Kidney epithelial cell (primary cell): ENCODE results near the gene OSTF1. TPM values are rescaled to one million over a fixed set of nuclear protein-coding genes. Genes with fewer than 3 reads are reported as not detected.

Source experiments
- DNase-seq: peaks from one replicate; pipeline ENCODE4 v3.0.0-alpha.2; 2010; ENCODE audit warnings: low read depth
- H3K27me3 ChIP-seq: 2 replicates; pipeline ENCODE4 v1.6.0; 2011; ENCODE audit warnings: low read length; ENCODE audit not compliant: control insufficient read depth, insufficient read depth
- H3K36me3 ChIP-seq: 2 replicates; pipeline ENCODE4 v1.5.1; 2011; ENCODE audit warnings: low read length; ENCODE audit not compliant: control insufficient read depth, insufficient read depth
- H3K4me3 ChIP-seq: 2 replicates; pipeline ENCODE4 v1.5.1; 2011; ENCODE audit warnings: low read depth, mild to moderate bottlenecking, control low read depth, low read length
- CTCF ChIP-seq: IDR thresholded peaks from 2 replicates; pipeline ENCODE4 v1.5.1; 2011; ENCODE audit warnings: mild to moderate bottlenecking, moderate library complexity, low read length, control low read depth, inconsistent platforms; ENCODE audit not compliant: insufficient read depth, poor library complexity, severe bottlenecking
- total RNA-seq: library from RNA; depleted of rRNA; stranded (reverse); fragments of >200 nt; gene quantifications from 2 replicates; pipeline ENCODE4 v1.2.3, GENCODE V29; 2015

Gene OSTF1
- total RNA-seq, 1 donor from 2014 or later, result 12.3 TPM

- no peak for DNase-seq
- H3K4me3 ChIP-seq, result no peak overlapping the region
- no peaks in the 10 kb centered on the region for H3K27me3 ChIP-seq
- TF ChIP-seq CTCF, result no peak
- no peaks in the 10 kb centered on the region for H3K36me3 ChIP-seq
Measured at GRCh38 chr9:75071530-75072122, 16.7 kb upstream of the OSTF1 start.

- Histone ChIP-seq H3K27me3 (no peaks in the 10 kb centered on the region), H3K4me3 (no peak overlapping the region), H3K36me3 (no peaks in the 10 kb centered on the region)
- no peak for DNase-seq
- TF ChIP-seq CTCF, result no peak
Measured at GRCh38 chr9:75072895-75073294, 15.4 kb upstream of the OSTF1 start.

GRCh38 chr9:75081632-75082031, 6.7 kb upstream of the OSTF1 start:
- TF ChIP-seq CTCF, result no peak
- Histone ChIP-seq H3K27me3 (no peaks in the 10 kb centered on the region), H3K36me3 (no peaks in the 10 kb centered on the region), H3K4me3 (no peak overlapping the region)
- DNase-seq, result no peak

GRCh38 chr9:75083188-75083970, 4.9 kb upstream of the OSTF1 start:
- no peaks in the 10 kb centered on the region for H3K36me3 ChIP-seq
- DNase-seq, result no peak
- H3K27me3 ChIP-seq, result no peaks in the 10 kb centered on the region
- no peak for TF ChIP-seq CTCF
- no peak overlapping the region for H3K4me3 ChIP-seq

- H3K4me3 ChIP-seq, result no peak overlapping the region
- TF ChIP-seq CTCF, result no peak
- H3K27me3 ChIP-seq, result no peaks in the 10 kb centered on the region
- DNase-seq, result no peak
- no peaks in the 10 kb centered on the region for H3K36me3 ChIP-seq
Measured at GRCh38 chr9:75084081-75084672, 4.1 kb upstream of the OSTF1 start.
